Endothelial cell of umbilical vein (primary cell): ENCODE data around the gene KAT8.

ENCODE experiments used
- CTCF ChIP-seq, 2 donors: IDR thresholded peaks; 1 replicate in 1 of 2; 2 replicates in 1 of 2; pipeline ENCODE4 v1.5.1; 2011; ENCODE audit warnings: low read length in 2 of 2, mild to moderate bottlenecking in 2 of 2, moderate library complexity in 2 of 2, control low read depth in 1 of 2, inconsistent platforms in 1 of 2, low read depth in 1 of 2; ENCODE audit not compliant: insufficient read depth in 1 of 2; ENCODE audit errors: extremely low read depth in 1 of 2
- EZH2 ChIP-seq: IDR thresholded peaks from 2 replicates; pipeline ENCODE4 v1.6.1; 2012; ENCODE audit warnings: borderline replicate concordance, low read depth, mild to moderate bottlenecking, moderate library complexity, low read length, inconsistent platforms; ENCODE audit not compliant: severe bottlenecking
- FOS ChIP-seq: IDR thresholded peaks from 2 replicates; pipeline ENCODE4 v1.6.1; 2011; ENCODE audit warnings: mild to moderate bottlenecking, low read length, moderate library complexity, borderline replicate concordance; ENCODE audit not compliant: insufficient read depth
- JUN ChIP-seq: IDR thresholded peaks from 2 replicates; pipeline ENCODE4 v1.6.1; 2011; ENCODE audit warnings: borderline replicate concordance, low read depth; ENCODE audit not compliant: insufficient read length, insufficient read depth
- MAX ChIP-seq: IDR thresholded peaks from 2 replicates; pipeline ENCODE4 v1.6.1; 2011; ENCODE audit not compliant: insufficient read depth, insufficient read length
- MYC ChIP-seq: IDR thresholded peaks from one replicate; pipeline ENCODE4 v1.6.1; 2011; ENCODE audit warnings: mild to moderate bottlenecking, low read depth, low read length
- POLR2A ChIP-seq: IDR thresholded peaks from 2 replicates; pipeline ENCODE4 v1.6.1; 2012; ENCODE audit warnings: low read depth, mild to moderate bottlenecking, control low read depth, low read length
- POLR2AphosphoS5 ChIP-seq: IDR thresholded peaks from 2 replicates; pipeline ENCODE4 v1.6.1; 2012; ENCODE audit warnings: low read depth, mild to moderate bottlenecking, control low read depth, low read length, moderate library complexity; ENCODE audit not compliant: insufficient read depth

GRCh38 chr16:31080035-31080629, 37.3 kb upstream of the KAT8 start:
- TF ChIP-seq MAX (no peak), JUN (no peak), CTCF (IDR thresholded peaks at IDR 0.05; ENCODE audit: extremely low read depth in 1 of 2, insufficient read depth in 1 of 2, low read depth in 1 of 2, low read length in 2 of 2) (no peak), EZH2 (no peak), POLR2A (no peak), FOS (no peak), POLR2AphosphoS5 (no peak), MYC (no peak)
